ENCODE data around the gene MRPS24.

- no peak for TF ChIP-seq PHF20 (CRISPR knock-in tag; IDR thresholded peaks at IDR 0.05)
- no peak for TF ChIP-seq MEIS1 (CRISPR knock-in tag; IDR thresholded peaks at IDR 0.05; ENCODE audit: borderline replicate concordance)
- no peak for TF ChIP-seq ELF4 (CRISPR knock-in tag; IDR thresholded peaks at IDR 0.05; ENCODE audit: borderline replicate concordance)
- TF ChIP-seq, protein P1, sequence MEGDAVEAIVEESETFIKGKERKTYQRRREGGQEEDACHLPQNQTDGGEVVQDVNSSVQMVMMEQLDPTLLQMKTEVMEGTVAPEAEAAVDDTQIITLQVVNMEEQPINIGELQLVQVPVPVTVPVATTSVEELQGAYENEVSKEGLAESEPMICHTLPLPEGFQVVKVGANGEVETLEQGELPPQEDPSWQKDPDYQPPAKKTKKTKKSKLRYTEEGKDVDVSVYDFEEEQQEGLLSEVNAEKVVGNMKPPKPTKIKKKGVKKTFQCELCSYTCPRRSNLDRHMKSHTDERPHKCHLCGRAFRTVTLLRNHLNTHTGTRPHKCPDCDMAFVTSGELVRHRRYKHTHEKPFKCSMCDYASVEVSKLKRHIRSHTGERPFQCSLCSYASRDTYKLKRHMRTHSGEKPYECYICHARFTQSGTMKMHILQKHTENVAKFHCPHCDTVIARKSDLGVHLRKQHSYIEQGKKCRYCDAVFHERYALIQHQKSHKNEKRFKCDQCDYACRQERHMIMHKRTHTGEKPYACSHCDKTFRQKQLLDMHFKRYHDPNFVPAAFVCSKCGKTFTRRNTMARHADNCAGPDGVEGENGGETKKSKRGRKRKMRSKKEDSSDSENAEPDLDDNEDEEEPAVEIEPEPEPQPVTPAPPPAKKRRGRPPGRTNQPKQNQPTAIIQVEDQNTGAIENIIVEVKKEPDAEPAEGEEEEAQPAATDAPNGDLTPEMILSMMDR (CRISPR knock-in tag; IDR thresholded peaks at IDR 0.05), result no peak
- no peak for TF ChIP-seq CHD4 (IDR thresholded peaks at IDR 0.05; ENCODE audit: borderline replicate concordance, low read length)
- TF ChIP-seq, protein P2, sequence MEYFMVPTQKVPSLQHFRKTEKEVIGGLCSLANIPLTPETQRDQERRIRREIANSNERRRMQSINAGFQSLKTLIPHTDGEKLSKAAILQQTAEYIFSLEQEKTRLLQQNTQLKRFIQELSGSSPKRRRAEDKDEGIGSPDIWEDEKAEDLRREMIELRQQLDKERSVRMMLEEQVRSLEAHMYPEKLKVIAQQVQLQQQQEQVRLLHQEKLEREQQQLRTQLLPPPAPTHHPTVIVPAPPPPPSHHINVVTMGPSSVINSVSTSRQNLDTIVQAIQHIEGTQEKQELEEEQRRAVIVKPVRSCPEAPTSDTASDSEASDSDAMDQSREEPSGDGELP (IDR thresholded peaks at IDR 0.05; ENCODE audit: borderline replicate concordance, low read depth), result no peak
- no peak for TF ChIP-seq ZNF616 (CRISPR knock-in tag; IDR thresholded peaks at IDR 0.05; ENCODE audit: low read depth)
- TF ChIP-seq MEIS2 (CRISPR knock-in tag; IDR thresholded peaks at IDR 0.05), result no peak
- no peak for TF ChIP-seq EZH2 (conservative IDR thresholded peaks at IDR 0.05; ENCODE audit: low read depth, low read length)
- TF ChIP-seq DZIP1 (CRISPR knock-in tag; IDR thresholded peaks at IDR 0.05), result no peak
Measured at GRCh38 chr7:43823941-43824340, 45.4 kb downstream of the MRPS24 start.

Measured in HepG2 (cell line).